ENCODE measurements around the gene HEMK1. TPM values are rescaled to one million over a fixed set of nuclear protein-coding genes. Genes with fewer than 3 reads are reported as not detected.
A peak's percentile ranks its signal among the peaks of the same experiment; 100 is the strongest.

The HEMK1 gene
- total RNA-seq, 2 experiments from 2014 or later, result 97.1 to 101 TPM

GRCh38 chr3:50599115-50599715 is 29.9 kb downstream of the HEMK1 start:
- Mint-ChIP-seq H3K9me3 (no peaks in the 10 kb centered on the region), H3K36me3 (ENCODE audit: low read depth) (peaks cover 54% of the 10 kb centered on the region), H3K27me3 (no peaks in the 10 kb centered on the region), H3K27ac (peak overlapping the region; percentile 100), H3K4me1 (ENCODE audit: low read depth) (peaks cover 77% of the 10 kb centered on the region), H3K4me3 (peak overlapping the region; percentile 94)
- DNase-seq (peak; percentile 27), ATAC-seq (no peak)
- TF ChIP-seq CTCF (IDR thresholded peaks at IDR 0.05), result no peak
- intact Hi-C loops (cut with micrococcal nuclease), result no loop called here
- ChIA-PET POLR2A (interaction anchor here (0.7 to 25.8 kb wide), 4 partner anchors 2 to 24 kb away, joined by 3 to 2276 read pairs (median 1836); partner anchors contain the start of genes C3orf18, CISH, HEMK1 and MAPKAPK3), CTCF (interaction anchor here (6.2 to 25.1 kb wide), 4 partner anchors 10 to 26 kb away, joined by 46 to 769 read pairs (median 148); partner anchors contain the start of genes C3orf18, CISH, HEMK1 and MAPKAPK3)

DNA sequence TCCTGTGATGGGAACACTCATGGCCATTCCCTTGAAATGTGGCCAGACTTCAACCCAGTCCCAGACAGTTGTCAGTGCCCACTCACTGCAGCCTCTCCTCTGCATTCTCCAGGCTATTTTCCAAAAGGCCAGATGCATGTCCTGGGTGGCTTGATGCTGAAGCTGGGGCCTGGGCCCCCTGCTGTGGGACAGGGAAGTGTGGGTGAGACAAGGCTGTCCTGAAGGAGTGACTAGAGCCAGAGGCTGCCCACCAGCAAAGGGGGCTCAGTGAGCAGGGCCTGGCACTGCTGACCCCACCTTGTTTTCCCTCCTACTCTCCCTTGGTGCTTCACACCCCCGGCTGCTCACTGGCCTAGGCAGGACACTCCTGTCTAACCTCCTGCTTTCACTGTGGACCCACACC is 30.4 kb downstream of the HEMK1 start:
- peak overlapping the region; percentile 100 for H3K27ac Mint-ChIP-seq
- intact Hi-C loops (cut with micrococcal nuclease), result no loop called here
- peaks cover 76% of the 10 kb centered on the region for H3K4me1 Mint-ChIP-seq (ENCODE audit: low read depth)
- ATAC-seq, result no peak
- H3K9me3 Mint-ChIP-seq, result no peaks in the 10 kb centered on the region
- ChIA-PET POLR2A (interaction anchor here (1.3 to 25.8 kb wide), 4 partner anchors 2 to 259 kb away, joined by 3 to 2276 read pairs (median 1836); partner anchors contain the start of genes C3orf18, CISH, HEMK1 and MAPKAPK3), CTCF (interaction anchor here (6.2 to 25.1 kb wide), 4 partner anchors 10 to 27 kb away, joined by 46 to 769 read pairs (median 148); partner anchors contain the start of genes C3orf18, CISH, HEMK1 and MAPKAPK3)
- H3K4me3 Mint-ChIP-seq, result peak overlapping the region; percentile 94
- peaks cover 56% of the 10 kb centered on the region for H3K36me3 Mint-ChIP-seq (ENCODE audit: low read depth)
- no peaks in the 10 kb centered on the region for H3K27me3 Mint-ChIP-seq
- peak; percentile 42 for DNase-seq
- TF ChIP-seq CTCF (IDR thresholded peaks at IDR 0.05), result no peak

GRCh38 chr3:50600141-50600753 is 30.9 kb downstream of the HEMK1 start:
- TF ChIP-seq CTCF (IDR thresholded peaks at IDR 0.05), result no peak
- Mint-ChIP-seq H3K4me1 (ENCODE audit: low read depth) (peaks cover 76% of the 10 kb centered on the region), H3K36me3 (ENCODE audit: low read depth) (peaks cover 61% of the 10 kb centered on the region), H3K9me3 (no peaks in the 10 kb centered on the region), H3K27ac (peak overlapping the region; percentile 100), H3K4me3 (peak overlapping the region; percentile 94), H3K27me3 (no peaks in the 10 kb centered on the region)
- intact Hi-C loops (cut with micrococcal nuclease), result no loop called here
- CTCF ChIA-PET, result interaction anchor here (6.2 to 25.1 kb wide), 4 partner anchors 11 to 27 kb away, joined by 46 to 769 read pairs (median 148); partner anchors contain the start of genes C3orf18, CISH, HEMK1 and MAPKAPK3
- POLR2A ChIA-PET, result interaction anchor here (1.3 to 25.8 kb wide), 5 partner anchors 3 to 263 kb away, joined by 3 to 2276 read pairs (median 1836); partner anchors contain the start of genes C3orf18, CISH, HEMK1 and MAPKAPK3
- ATAC-seq, result no peak
- DNase-seq, result peak; percentile 65

GRCh38 chr3:50600841-50601591 is 31.7 kb downstream of the HEMK1 start:
- ATAC-seq (peak; percentile 59), DNase-seq (peak; percentile 98)
- CTCF ChIA-PET, result interaction anchor here (0.6 to 25.1 kb wide), 6 partner anchors 10 to 72 kb away, joined by 3 to 769 read pairs (median 62); partner anchors contain the start of genes C3orf18, CISH, HEMK1 and MAPKAPK3
- Mint-ChIP-seq H3K4me3 (peak overlapping the region; percentile 94), H3K9me3 (no peaks in the 10 kb centered on the region), H3K27ac (peak overlapping the region; percentile 100), H3K27me3 (no peaks in the 10 kb centered on the region), H3K4me1 (ENCODE audit: low read depth) (peaks cover 78% of the 10 kb centered on the region), H3K36me3 (ENCODE audit: low read depth) (peaks cover 65% of the 10 kb centered on the region)
- TF ChIP-seq CTCF (IDR thresholded peaks at IDR 0.05), result no peak
- POLR2A ChIA-PET, result interaction anchor here (0.6 to 25.8 kb wide), 8 partner anchors 3 to 775 kb away, joined by 3 to 2276 read pairs (median 7); partner anchors contain the start of genes C3orf18, CISH, HEMK1 and MAPKAPK3
- intact Hi-C loops (cut with micrococcal nuclease), result loop anchor here (1.0 kb wide), 2 partner anchors 11 to 29 kb away; no protein-coding TSS in a partner anchor
